SH-SY5Y (cell line): ENCODE measurements around the gene ALG6.

ENCODE experiments used
- GATA2 ChIP-seq: IDR thresholded peaks from 2 replicates; pipeline ENCODE4 v1.6.1; 2011; ENCODE audit warnings: mild to moderate bottlenecking, low read depth, low read length
- GATA3 ChIP-seq: IDR thresholded peaks from 2 replicates; pipeline ENCODE4 v1.6.1; 2011; ENCODE audit warnings: low read depth, mild to moderate bottlenecking, low read length, moderate library complexity

GRCh38 chr1:63454269-63454668 lies 86.8 kb downstream of the ALG6 start:
- TF ChIP-seq GATA2 (no peak), GATA3 (no peak)
